Spleen (tissue), 7 donors: ENCODE results near the gene FPR1.

Source experiments
- POLR2A ChIP-seq, 3 donors: fragments of 450-650 bp; IDR thresholded peaks; one replicate each; pipeline ENCODE4 v1.5.1; 2017; ENCODE audit warnings: antibody characterized with exemption in 3 of 3, mild to moderate bottlenecking in 1 of 3
- TF ChIP-seq, protein P1 (sequence below), 11 experiments: fragments of 200-600 bp in 7 of 11; fragments of 450-650 bp in 4 of 11; sonication (generic) in 4 of 11; IDR thresholded peaks in 8 of 11; conservative IDR thresholded peaks in 3 of 11; 1 replicate in 7 of 11; 2 replicates in 4 of 11; pipeline versions ENCODE4 v1.4.0 to v1.8.0; 2016 to 2021; ENCODE audit warnings: antibody characterized with exemption in 11 of 11, inconsistent platforms in 4 of 11, mild to moderate bottlenecking in 1 of 11
- donor health status: DM: no; HTN: no; CAD: no; lungs with moderate emphysema.
- donor health status: DM: no; HTN: no; CAD: no.
- donor health status: DM: no; HTN: no; CAD: no.

DNA sequence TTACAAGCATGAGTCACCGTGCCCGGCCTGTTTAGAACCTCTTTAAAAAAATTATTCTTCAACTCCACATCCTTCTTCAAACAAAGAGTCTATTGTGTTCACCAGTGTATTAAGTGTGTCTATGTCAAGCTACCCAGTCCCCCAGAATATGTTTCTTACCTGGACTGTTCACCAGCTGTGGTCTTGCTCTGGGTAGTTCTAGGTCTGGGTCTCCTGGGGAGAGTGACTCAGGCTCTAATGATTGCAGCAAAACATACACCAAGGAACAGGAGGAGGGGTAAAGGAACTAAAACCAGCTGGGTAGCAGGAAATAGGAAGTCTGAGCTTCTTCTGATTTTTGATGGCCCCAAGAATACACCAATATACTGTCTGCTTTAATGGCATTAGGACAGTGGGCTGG is at the start of gene FPR1:
- TF ChIP-seq, protein P1, sequence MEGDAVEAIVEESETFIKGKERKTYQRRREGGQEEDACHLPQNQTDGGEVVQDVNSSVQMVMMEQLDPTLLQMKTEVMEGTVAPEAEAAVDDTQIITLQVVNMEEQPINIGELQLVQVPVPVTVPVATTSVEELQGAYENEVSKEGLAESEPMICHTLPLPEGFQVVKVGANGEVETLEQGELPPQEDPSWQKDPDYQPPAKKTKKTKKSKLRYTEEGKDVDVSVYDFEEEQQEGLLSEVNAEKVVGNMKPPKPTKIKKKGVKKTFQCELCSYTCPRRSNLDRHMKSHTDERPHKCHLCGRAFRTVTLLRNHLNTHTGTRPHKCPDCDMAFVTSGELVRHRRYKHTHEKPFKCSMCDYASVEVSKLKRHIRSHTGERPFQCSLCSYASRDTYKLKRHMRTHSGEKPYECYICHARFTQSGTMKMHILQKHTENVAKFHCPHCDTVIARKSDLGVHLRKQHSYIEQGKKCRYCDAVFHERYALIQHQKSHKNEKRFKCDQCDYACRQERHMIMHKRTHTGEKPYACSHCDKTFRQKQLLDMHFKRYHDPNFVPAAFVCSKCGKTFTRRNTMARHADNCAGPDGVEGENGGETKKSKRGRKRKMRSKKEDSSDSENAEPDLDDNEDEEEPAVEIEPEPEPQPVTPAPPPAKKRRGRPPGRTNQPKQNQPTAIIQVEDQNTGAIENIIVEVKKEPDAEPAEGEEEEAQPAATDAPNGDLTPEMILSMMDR (IDR thresholded peaks at IDR 0.05 in 8 of 11, conservative IDR thresholded peaks at IDR 0.05 in 3 of 11): no peak
- peak in 1 of 3 donors; percentile 55 for TF ChIP-seq POLR2A (IDR thresholded peaks at IDR 0.05)
